Ovary (tissue), 9 donors: ENCODE data around the gene CH25H. TPM values are rescaled to one million over a fixed set of nuclear protein-coding genes. Genes with fewer than 3 reads are reported as not detected.

ENCODE experiments used
- DNase-seq, 5 donors: peaks; one replicate each; pipeline ENCODE4 v3.0.0-alpha.2; 2019 to 2020
- H3K27ac ChIP-seq, 2 donors: fragments of 200-600 bp; one replicate each; pipeline versions ENCODE4 v1.5.1 to v1.8.0; 2019 to 2022
- H3K27me3 ChIP-seq: fragments of 200-600 bp; one replicate; pipeline ENCODE4 v1.8.0; 2022
- H3K36me3 ChIP-seq: fragments of 200-600 bp; sonication (generic); one replicate; pipeline ENCODE4 v1.5.1; 2019
- H3K4me1 ChIP-seq: one replicate; pipeline ENCODE4 v1.8.1; 2013; ENCODE audit warnings: mild to moderate bottlenecking, moderate library complexity; ENCODE audit not compliant: insufficient read depth
- H3K4me3 ChIP-seq: fragments of 200-600 bp; sonication (generic); one replicate; pipeline ENCODE4 v1.5.1; 2017
- H3K9me3 ChIP-seq, 2 donors: fragments of 200-600 bp in 1 of 2; sonication (generic) in 1 of 2; one replicate each; pipeline versions ENCODE4 v1.5.1 to v1.8.1; 2013 to 2019; ENCODE audit warnings: mild to moderate bottlenecking in 1 of 2, moderate library complexity in 1 of 2
- EP300 ChIP-seq: sonication (generic); formaldehyde crosslinking; IDR thresholded peaks from one replicate; pipeline ENCODE4 v1.6.1; 2017; ENCODE audit warnings: antibody characterized with exemption
- POLR2A ChIP-seq: fragments of 450-650 bp; IDR thresholded peaks from one replicate; pipeline ENCODE4 v1.6.1; 2017; ENCODE audit warnings: antibody characterized with exemption, mild to moderate bottlenecking, moderate library complexity
- WGBS, 3 donors: extraction: QIAGEN DNeasy Blood & Tissue Kit in 1 of 3; methylation state at CpG; one replicate each; pipeline versions ENCODE4 v1.1.5 to v1.1.7; 2013 to 2017; 5-methylcytosine and 5-hydroxymethylcytosine counted together
- intact Hi-C, 4 donors: fragments of 100-400 bp; cut with DNase I; formaldehyde crosslinking; loops; one replicate each; pipeline versions ENCODE4 v1.11.0 to v1.15.1; 2022 to 2023
- polyA plus RNA-seq, 2 donors: library from polyadenylated mRNA; stranded (reverse); fragments of 200-250 nt in 1 of 2; fragments of 350-450 nt in 1 of 2; fragmentation: Illumina TruSeq in 1 of 2; extraction: RNeasy Lipid Tissue Mini Kit (QIAGEN cat#74804) in 1 of 2; gene quantifications; one replicate each; pipeline ENCODE4 v1.2.3, GENCODE V29; 2013 to 2014
- total RNA-seq, 7 donors: library from RNA; depleted of rRNA in 2 of 7; stranded (reverse); fragments of >200 nt in 2 of 7; fragmentation: NEBNext Ultra II Directional in 3 of 7; extraction: Animal tissue kit (Norgen Biotek cat#: 25700) in 3 of 7; gene quantifications; one replicate each; pipeline versions ENCODE4 v1.1.0 to v1.2.4, GENCODE V29; 2016 to 2023
- TF ChIP-seq, protein P1 (sequence below), 3 donors: fragments of 450-650 bp in 2 of 3; fragments of 200-600 bp in 1 of 3; IDR thresholded peaks; one replicate each; pipeline versions ENCODE4 v1.5.1 to v1.8.0; 2016 to 2022; ENCODE audit warnings: antibody characterized with exemption in 3 of 3, mild to moderate bottlenecking in 1 of 3
- donor health status: DM: no; HTN: no; CAD: no; lungs with moderate emphysema.
- donor health status: DM: no; HTN: no; CAD: no.
- donor health status: Bipolar disorder and iron deficiency.
- donor health status: DM: yes; HTN: yes; CAD: no.
- donor health status: DM: no; HTN: no; CAD: no.
- donor health status: DM: yes; HTN: yes; CAD: no.

CH25H gene
- total and polyA plus RNA-seq, 9 donors, result 0.22 to 3.8 (median 1.6) TPM

DNA sequence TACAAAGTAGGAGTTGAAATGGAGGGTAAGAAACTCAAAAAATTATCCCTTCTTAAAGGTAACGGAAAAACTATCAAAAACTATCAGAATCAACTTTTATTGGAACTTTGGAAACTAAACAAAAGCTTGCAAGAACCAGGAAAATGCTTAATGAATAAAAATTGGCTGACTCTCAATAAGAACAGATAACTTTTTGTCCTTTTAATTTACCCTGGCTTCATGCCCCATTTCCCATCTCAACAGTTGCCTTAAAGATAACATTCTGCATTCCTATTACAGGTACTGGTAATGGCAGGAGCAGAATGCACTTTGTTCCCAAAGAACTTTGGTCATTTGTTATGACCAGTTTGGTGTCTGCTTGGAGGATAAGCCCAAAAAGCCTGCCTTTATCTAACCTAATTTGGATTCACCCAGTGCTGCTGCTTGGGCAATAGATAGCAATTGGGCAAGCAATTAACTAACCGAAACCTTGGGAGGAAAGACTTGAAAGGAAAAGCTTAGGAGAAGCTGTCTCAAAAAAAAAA lies 17.8 kb downstream of the CH25H start:
- H3K27me3 ChIP-seq, result no peaks in the 10 kb centered on the region
- H3K4me1 ChIP-seq, result no peaks in the 10 kb centered on the region
- no peak overlapping the region for H3K27ac ChIP-seq
- 87 to 89% (median 89%) methylated on average over 2 of the region's 2 CpGs for WGBS, 3 donors
- H3K9me3 ChIP-seq, result no peaks in the 10 kb centered on the region
- intact Hi-C loops, result no loop called here
- DNase-seq, result no peak
- TF ChIP-seq, protein P1, sequence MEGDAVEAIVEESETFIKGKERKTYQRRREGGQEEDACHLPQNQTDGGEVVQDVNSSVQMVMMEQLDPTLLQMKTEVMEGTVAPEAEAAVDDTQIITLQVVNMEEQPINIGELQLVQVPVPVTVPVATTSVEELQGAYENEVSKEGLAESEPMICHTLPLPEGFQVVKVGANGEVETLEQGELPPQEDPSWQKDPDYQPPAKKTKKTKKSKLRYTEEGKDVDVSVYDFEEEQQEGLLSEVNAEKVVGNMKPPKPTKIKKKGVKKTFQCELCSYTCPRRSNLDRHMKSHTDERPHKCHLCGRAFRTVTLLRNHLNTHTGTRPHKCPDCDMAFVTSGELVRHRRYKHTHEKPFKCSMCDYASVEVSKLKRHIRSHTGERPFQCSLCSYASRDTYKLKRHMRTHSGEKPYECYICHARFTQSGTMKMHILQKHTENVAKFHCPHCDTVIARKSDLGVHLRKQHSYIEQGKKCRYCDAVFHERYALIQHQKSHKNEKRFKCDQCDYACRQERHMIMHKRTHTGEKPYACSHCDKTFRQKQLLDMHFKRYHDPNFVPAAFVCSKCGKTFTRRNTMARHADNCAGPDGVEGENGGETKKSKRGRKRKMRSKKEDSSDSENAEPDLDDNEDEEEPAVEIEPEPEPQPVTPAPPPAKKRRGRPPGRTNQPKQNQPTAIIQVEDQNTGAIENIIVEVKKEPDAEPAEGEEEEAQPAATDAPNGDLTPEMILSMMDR (IDR thresholded peaks at IDR 0.05), result no peak
- TF ChIP-seq EP300 (no peak), POLR2A (no peak)
- H3K36me3 ChIP-seq, result no peaks in the 10 kb centered on the region
- no peak overlapping the region for H3K4me3 ChIP-seq

DNA sequence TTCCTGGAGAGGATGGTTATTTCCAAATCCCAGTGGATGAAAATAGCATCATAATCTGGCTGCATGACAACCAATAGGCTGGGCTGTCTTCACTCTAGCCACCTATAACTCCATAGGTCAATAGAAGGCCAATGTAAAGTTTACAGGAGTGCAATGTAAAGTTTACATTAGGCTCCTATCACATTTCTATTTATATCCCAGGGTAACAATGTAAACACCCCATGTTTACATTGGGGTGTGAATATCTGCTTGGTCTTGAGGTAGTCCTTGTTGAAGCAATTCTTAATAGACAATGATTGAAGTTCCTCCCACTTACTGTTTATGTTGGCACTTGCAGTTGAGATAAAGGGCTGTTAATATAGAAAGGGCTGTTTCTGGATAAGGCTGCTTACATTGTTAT lies 21.5 kb downstream of the CH25H start:
- H3K4me3 ChIP-seq, result no peak overlapping the region
- TF ChIP-seq, protein P1 (IDR thresholded peaks at IDR 0.05), result no peak
- no peak for TF ChIP-seq EP300
- no peak for TF ChIP-seq POLR2A
- intact Hi-C loops, result no loop called here
- no peaks in the 10 kb centered on the region for H3K36me3 ChIP-seq
- H3K9me3 ChIP-seq, result no peaks in the 10 kb centered on the region
- no peaks in the 10 kb centered on the region for H3K27me3 ChIP-seq
- no peak overlapping the region for H3K27ac ChIP-seq
- no peak for DNase-seq
- no peaks in the 10 kb centered on the region for H3K4me1 ChIP-seq

DNA sequence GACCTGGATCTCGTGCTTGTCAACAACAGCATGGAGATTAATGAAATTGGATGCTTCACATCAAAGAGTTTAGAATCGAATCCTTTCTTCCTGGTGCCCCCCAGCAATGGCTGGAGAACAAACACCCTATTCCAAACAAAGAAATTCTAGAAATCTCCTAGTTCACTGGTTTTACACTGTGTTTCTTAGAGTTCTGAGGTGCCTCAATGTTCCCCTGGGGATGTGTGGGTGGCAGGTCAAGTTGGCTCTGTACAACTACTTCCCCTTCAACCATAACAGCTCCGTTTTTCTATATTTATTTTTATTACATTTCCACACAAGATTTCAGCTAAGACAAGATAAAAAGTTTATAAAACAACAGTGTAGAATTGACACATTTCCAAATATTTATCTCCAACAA lies 22.5 kb downstream of the CH25H start:
- DNase-seq, result no peak
- no peak overlapping the region for H3K27ac ChIP-seq
- H3K27me3 ChIP-seq, result no peaks in the 10 kb centered on the region
- intact Hi-C loops, result no loop called here
- WGBS, 3 donors, result 62 to 63% (median 63%) methylated on average over 3 of the region's 3 CpGs
- H3K4me3 ChIP-seq, result no peak overlapping the region
- no peaks in the 10 kb centered on the region for H3K9me3 ChIP-seq
- H3K36me3 ChIP-seq, result no peaks in the 10 kb centered on the region
- no peaks in the 10 kb centered on the region for H3K4me1 ChIP-seq
- no peak for TF ChIP-seq EP300
- no peak for TF ChIP-seq POLR2A
- TF ChIP-seq, protein P1 (IDR thresholded peaks at IDR 0.05), result no peak

- no peaks in the 10 kb centered on the region for H3K27me3 ChIP-seq
- no peaks in the 10 kb centered on the region for H3K4me1 ChIP-seq
- no peak overlapping the region for H3K4me3 ChIP-seq
- TF ChIP-seq, protein P1 (IDR thresholded peaks at IDR 0.05), result no peak
- TF ChIP-seq EP300 (no peak), POLR2A (no peak)
- intact Hi-C loops, result no loop called here
- no peaks in the 10 kb centered on the region for H3K9me3 ChIP-seq
- H3K27ac ChIP-seq, result no peak overlapping the region
- DNase-seq, result no peak
- no peaks in the 10 kb centered on the region for H3K36me3 ChIP-seq
Observed at GRCh38 chr10:89183571-89183970, 23.5 kb downstream of the CH25H start.
